SK-N-MC (cell line): ENCODE results near the gene DOCK6.

Experiments
- EZH2 ChIP-seq: fragments of 200-600 bp; sonication (generic); IDR thresholded peaks from one replicate; pipeline ENCODE4 v1.6.1; 2017; ENCODE audit warnings: antibody characterized with exemption
- POLR2AphosphoS5 ChIP-seq: IDR thresholded peaks from 2 replicates; pipeline ENCODE4 v1.6.1; 2012; ENCODE audit warnings: mild to moderate bottlenecking, low read depth, low read length, borderline replicate concordance

DNA sequence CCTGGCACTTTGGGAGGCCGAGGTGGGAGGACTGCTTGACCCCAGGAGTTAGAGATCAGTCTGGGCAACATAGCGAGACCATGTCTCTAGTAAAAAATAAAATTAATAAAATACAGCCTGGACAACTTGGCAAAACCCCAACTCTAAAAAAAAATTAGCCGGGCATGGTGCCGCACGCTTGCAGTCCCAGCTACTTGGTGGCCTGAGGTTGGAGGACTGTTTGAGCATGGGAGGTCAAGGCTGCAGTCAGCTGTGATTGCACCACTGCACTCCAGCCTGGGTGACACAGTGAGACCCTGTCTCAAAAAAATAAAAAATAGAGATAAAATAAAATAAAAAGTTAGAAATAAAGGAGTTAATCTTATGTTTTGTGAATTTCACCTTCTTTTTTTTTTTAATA is 91.2 kb downstream of the DOCK6 start:
- no peak for TF ChIP-seq POLR2AphosphoS5
- no peak for TF ChIP-seq EZH2
